ENCODE measurements around the gene SLC35G3. TPM values are rescaled to one million over a fixed set of nuclear protein-coding genes. Genes with fewer than 3 reads are reported as not detected.

The SLC35G3 gene
- total and polyA plus RNA-seq, 2 of the 8 experiments (the other 6 are each of a cell fraction or from before 2014, with no cell fraction given), result not detected

DNA sequence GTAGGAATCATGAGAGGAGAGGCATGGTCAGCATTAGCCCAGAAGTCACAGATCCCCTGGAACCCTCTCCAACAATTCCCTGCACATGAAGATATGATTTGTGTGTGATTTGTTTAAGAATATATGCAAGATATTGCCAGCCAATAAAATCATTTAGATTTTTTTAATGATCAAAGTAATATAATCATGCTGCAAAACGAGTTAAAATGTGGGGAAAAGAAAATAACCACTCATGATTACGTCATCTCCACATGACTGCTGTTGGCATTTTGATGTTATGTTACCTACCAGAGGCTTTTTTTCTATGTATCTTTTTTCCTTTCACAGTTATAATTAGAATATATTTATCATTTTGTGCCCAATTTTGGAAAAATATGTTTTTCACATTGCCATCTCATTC is 22.4 kb downstream of the SLC35G3 start:
- Histone ChIP-seq H2BK20ac (ENCODE audit: low read length) (no peak overlapping the region), H3K23me2 (ENCODE audit: low read depth, low read length) (no peaks in the 10 kb centered on the region; the same call in 1 of the 2 replicates), H3K79me2 (ENCODE audit: control insufficient read depth in 1 of 2, insufficient read depth in 2 of 2, low read length in 2 of 2) (no peaks in the 10 kb centered on the region), H3K79me1 (ENCODE audit: low read depth, low read length) (no peaks in the 10 kb centered on the region), H4K20me1 (replicated peaks in 1 of 2; ENCODE audit: control insufficient read depth in 1 of 2, insufficient read depth in 2 of 2, low read length in 2 of 2) (no peaks in the 10 kb centered on the region), H4K91ac (replicated peaks; ENCODE audit: insufficient read length, low read length) (no peak overlapping the region), H4K8ac (ENCODE audit: extremely low read depth, insufficient read depth, low read length) (no peak overlapping the region), H3K9me3 (ENCODE audit: insufficient read depth in 2 of 2, low read depth in 1 of 2, low read length in 1 of 2) (no peaks in the 10 kb centered on the region), H3K36me3 (ENCODE audit: control insufficient read depth in 2 of 4, insufficient read depth in 4 of 4, low read length in 3 of 4) (no peaks in the 10 kb centered on the region), H3K4me3 (ENCODE audit: extremely low read depth in 1 of 4, insufficient read depth in 2 of 4, low read depth in 3 of 4, low read length in 4 of 4) (no peak overlapping the region), H4K5ac (ENCODE audit: insufficient read length, low read depth, low read length) (no peak overlapping the region), H3K4me2 (ENCODE audit: insufficient read depth in 1 of 2, low read depth in 2 of 2, low read length in 2 of 2) (no peak overlapping the region), H2BK12ac (ENCODE audit: low read depth, low read length) (no peak overlapping the region), H2BK15ac (ENCODE audit: low read length) (no peak overlapping the region), H2AK5ac (ENCODE audit: low read depth, low read length) (no peak overlapping the region), H3K23ac (ENCODE audit: insufficient read length) (no peak overlapping the region), H3K27me3 (replicated peaks in 1 of 4; ENCODE audit: control insufficient read depth in 3 of 4, extremely low read depth in 1 of 4, insufficient read depth in 3 of 4, low read length in 3 of 4) (no peaks in the 10 kb centered on the region; a peak in 1 of 7 replicates), H3K14ac (ENCODE audit: insufficient read length) (no peak overlapping the region), H3K27ac (ENCODE audit: low read depth, low read length) (no peak overlapping the region), H3K4ac (replicated peaks; ENCODE audit: insufficient read length, low read depth, low read length) (no peak overlapping the region), H2AFZ (ENCODE audit: low read length) (no peak overlapping the region), H3K4me1 (replicated peaks in 1 of 4; ENCODE audit: control insufficient read depth in 3 of 4, insufficient read depth in 4 of 4, low read length in 3 of 4) (no peaks in the 10 kb centered on the region; a peak in 1 of 7 replicates), H2BK5ac (ENCODE audit: low read depth, low read length) (no peak overlapping the region), H3K9ac (replicated peaks in 1 of 4; ENCODE audit: extremely low read depth in 1 of 4, low read depth in 3 of 4, low read length in 3 of 4) (no peak overlapping the region), H3K56ac (replicated peaks; ENCODE audit: insufficient read length, low read depth, low read length) (no peak overlapping the region), H2BK120ac (replicated peaks; ENCODE audit: low read depth, low read length) (no peak overlapping the region), H3K18ac (ENCODE audit: extremely low read depth, low read length) (no peak overlapping the region)
- DNase-seq (ENCODE audit: low read depth in 1 of 2, low spot score in 2 of 2), result no peak
- 83% methylated on average over 2 of the region's 2 CpGs; no CpG with 5 or more reads in 1 of the 2 experiments for WGBS, 2 experiments (ENCODE audit: extremely low coverage in 1 of 2, insufficient coverage in 1 of 2, insufficient read length in 1 of 2, insufficient replicate concordance in 2 of 2, low coverage in 1 of 2, low lambda C conversion rate in 2 of 2, missing lambda C conversion rate in 1 of 2)
- no peak for FAIRE-seq
- TF ChIP-seq SAP30 (IDR thresholded peaks at IDR 0.05; ENCODE audit: insufficient read depth, insufficient replicate concordance, low read length) (no peak), GABPA (IDR thresholded peaks at IDR 0.05; ENCODE audit: borderline replicate concordance, insufficient read depth, low read length) (no peak), EP300 (IDR thresholded peaks at IDR 0.05; ENCODE audit: borderline replicate concordance in 1 of 2, low read depth in 2 of 2, low read length in 2 of 2) (no peak), EGR1 (IDR thresholded peaks at IDR 0.05; ENCODE audit: borderline replicate concordance, low read depth, low read length) (no peak), CTBP2 (IDR thresholded peaks at IDR 0.05; ENCODE audit: borderline replicate concordance, insufficient read depth, insufficient read length, low read length) (no peak), GTF2F1 (IDR thresholded peaks at IDR 0.05; ENCODE audit: borderline replicate concordance, low read depth, low read length) (no peak), ASH2L (IDR thresholded peaks at IDR 0.05; ENCODE audit: low read length) (no peak), CHD2 (IDR thresholded peaks at IDR 0.05; ENCODE audit: low read length) (no peak)
- TF ChIP-seq, protein P1, sequence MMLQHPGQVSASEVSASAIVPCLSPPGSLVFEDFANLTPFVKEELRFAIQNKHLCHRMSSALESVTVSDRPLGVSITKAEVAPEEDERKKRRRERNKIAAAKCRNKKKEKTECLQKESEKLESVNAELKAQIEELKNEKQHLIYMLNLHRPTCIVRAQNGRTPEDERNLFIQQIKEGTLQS (IDR thresholded peaks at IDR 0.05; ENCODE audit: insufficient read depth, low read depth, low read length), result no peak
- CTCF ChIA-PET (ENCODE audit: partially characterized antibody), result interaction anchor here (0.8 to 1.7 kb wide), 8 partner anchors 14 to 378 kb away, joined by 3 to 10 read pairs (median 3); no protein-coding TSS in a partner anchor
- POLR2A ChIA-PET (ENCODE audit: partially characterized antibody), result no interaction called here
